NCI-H1092 treated with DMSO at 0.1 percent for 48 hours (cell line): ENCODE data around the gene DPM3.
"Not testable (repeated sequence)": the region's sequence is repeated elsewhere in the genome, so short reads cannot be mapped to it uniquely, and the experiment has no call there.

Source experiments
- DNase-seq: peaks from one replicate; lab custom pipeline; 2025; lab: John Stamatoyannopoulos, UW

DPM3 gene

GRCh38 chr1:155158991-155159390 is 18.7 kb upstream of the DPM3 start:
- DNase-seq, result no peak

DNA sequence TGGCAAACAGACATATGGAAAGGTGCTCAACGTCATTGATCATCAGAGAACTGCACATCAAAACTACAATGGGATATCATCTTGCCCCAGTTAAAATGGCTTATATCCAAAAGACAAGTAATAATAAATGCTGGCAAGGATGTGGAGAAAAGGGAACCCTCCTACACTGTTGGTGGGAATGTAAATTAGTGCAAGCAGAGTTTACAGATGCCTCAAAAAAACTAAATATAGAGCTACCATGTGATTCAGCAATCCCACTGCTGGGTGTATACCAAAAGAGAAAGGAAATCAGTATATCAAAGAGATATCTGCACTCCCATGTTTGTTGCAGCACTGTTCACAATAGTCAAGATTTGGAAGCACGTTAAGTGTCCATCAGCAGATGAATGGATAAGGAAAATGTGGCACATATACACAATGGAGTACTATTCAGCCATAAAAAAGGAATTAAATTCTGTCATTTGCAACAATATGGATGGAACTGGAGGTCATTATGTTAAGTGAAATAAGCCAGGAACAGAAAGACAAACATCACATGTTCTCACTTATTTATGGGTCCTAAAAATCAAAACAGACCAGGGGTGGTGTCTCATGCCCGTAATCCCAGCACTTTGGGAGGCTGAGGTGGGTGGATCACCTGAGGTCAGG is 15.8 kb upstream of the DPM3 start:
- not testable (repeated sequence) for DNase-seq

- no peak for DNase-seq
These were observed 5.2 kb upstream of the DPM3 start for GRCh38 chr1:155145491-155145890.

- no peak for DNase-seq
These were observed 1.4 kb upstream of the DPM3 start for GRCh38 chr1:155141749-155142148.

- no peak for DNase-seq
These were observed 261 bp upstream of the DPM3 start for GRCh38 chr1:155140630-155140953.

- no peak for DNase-seq
These were observed 3.0 kb downstream of the DPM3 start for GRCh38 chr1:155137154-155137949.

DNA sequence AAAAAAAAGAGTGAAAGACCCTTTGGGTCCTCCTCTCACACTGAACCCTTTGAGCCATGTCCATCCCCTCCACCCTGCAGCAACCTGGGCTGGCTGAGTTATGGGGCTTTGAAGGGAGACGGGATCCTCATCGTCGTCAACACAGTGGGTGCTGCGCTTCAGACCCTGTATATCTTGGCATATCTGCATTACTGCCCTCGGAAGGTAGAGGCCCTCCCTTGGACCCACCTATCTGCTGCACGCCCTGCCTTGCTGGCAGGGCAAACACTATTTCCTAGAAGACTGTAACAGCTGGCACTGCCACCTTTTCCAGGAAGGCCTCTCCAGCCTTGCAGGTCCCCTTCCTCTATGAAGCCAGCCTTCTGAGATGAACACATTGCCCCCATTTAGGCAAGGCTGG is 3.6 kb downstream of the DPM3 start:
- DNase-seq, result no peak

GRCh38 chr1:155135415-155136028 is 4.8 kb downstream of the DPM3 start, which contains the start of gene SLC50A1:
SLC50A1 (plus strand) TSS chr1:155135852; CDS start chr1:155135912, 60 bp downstream.
- peak; percentile 93 for DNase-seq

- DNase-seq, result peak; percentile 62
These were observed 5.4 kb downstream of the DPM3 start for GRCh38 chr1:155134880-155135414.

DNA sequence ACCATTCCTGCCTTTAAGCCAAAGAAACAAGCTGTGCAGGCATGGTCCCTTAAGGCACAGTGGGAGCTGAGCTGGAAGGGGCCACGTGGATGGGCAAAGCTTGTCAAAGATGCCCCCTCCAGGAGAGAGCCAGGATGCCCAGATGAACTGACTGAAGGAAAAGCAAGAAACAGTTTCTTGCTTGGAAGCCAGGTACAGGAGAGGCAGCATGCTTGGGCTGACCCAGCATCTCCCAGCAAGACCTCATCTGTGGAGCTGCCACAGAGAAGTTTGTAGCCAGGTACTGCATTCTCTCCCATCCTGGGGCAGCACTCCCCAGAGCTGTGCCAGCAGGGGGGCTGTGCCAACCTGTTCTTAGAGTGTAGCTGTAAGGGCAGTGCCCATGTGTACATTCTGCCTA is 6.0 kb downstream of the DPM3 start:
- no peak for DNase-seq

DNA sequence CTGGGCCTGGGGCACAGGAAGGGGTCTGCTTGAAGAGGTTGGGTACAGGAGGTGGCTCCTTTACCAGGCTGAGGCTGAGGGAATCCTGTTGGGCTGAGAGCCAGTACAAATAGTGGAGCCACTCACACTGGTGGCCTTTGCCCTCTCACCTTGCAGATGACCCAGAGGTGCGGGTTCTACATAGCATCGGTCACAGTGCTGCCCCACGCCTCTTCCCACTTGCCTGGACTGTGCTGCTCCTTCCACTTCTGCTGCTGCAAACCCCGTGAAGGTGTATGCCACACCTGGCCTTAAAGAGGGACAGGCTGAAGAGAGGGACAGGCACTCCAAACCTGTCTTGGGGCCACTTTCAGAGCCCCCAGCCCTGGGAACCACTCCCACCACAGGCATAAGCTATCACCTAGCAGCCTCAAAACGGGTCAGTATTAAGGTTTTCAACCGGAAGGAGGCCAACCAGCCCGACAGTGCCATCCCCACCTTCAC is 6.5 kb downstream of the DPM3 start:
- no peak for DNase-seq

DNA sequence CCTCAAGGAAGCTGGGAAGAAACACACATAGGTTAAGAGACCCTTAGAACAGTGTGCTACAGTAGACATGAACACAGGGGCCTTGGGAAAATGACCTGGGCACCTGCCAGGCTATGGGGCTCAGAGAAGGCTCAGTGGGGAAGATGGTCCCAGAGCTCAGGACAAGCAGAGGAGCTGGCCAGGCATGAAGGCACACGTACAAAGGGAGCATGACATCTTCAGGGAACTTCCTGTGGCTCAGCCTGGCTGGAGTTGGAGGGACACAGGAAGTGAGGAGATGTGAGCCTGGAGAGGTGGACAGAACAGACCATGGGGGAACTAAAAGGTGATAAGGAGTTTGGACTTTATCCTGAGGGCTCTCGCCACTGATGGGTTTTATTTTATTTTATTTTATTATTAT is 8.5 kb downstream of the DPM3 start:
- no peak for DNase-seq

DNA sequence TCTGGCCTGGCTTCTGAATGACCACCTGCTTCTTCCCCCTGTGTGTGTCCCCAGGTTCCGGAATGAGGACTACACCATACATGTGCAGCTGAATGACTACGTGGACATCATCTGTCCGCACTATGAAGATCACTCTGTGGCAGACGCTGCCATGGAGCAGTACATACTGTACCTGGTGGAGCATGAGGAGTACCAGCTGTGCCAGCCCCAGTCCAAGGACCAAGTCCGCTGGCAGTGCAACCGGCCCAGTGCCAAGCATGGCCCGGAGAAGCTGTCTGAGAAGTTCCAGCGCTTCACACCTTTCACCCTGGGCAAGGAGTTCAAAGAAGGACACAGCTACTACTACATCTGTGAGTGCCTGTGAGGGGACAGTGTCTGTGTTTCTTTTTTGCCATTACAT is 9.0 kb downstream of the DPM3 start:
- no peak for DNase-seq

GRCh38 chr1:155130272-155131006 is 9.9 kb downstream of the DPM3 start:
- DNase-seq, result no peak

DNA sequence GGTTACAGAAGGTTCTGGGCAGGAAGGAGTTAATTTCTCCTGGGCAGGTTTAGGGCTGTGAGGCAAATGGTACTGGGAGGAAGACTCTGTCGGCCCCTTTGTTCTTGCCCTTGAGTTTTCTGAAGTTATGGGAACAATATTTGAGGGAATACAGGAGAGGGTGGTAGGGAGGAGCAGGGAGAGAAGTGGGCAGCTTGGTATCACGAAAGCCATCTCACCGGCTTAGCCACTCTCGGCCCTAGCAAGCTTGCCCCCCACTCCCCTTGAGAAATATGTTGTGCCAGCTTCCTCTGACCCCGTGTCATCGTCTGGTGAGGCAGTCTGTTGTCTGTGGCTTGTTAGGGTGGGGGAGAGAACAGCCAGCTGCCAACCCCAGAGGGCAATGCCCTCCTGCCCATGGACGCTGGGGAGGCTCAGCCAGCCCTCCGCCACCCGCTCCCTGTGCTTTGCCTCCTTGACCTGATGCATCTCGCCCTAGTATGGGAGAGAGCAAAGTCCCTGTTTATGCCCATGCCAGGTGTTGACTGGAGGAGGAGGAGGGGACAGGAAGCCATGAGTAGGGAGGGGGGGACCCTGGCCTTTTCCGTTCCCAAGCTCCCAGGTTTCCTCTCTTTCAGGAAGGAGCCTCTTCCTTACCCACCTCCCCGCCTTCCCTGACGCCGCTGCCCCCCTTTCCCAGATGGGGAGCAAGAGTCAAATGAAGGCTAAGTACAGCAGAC is 11.4 kb downstream of the DPM3 start:
- no peak for DNase-seq

GRCh38 chr1:155127967-155128754 is 12.2 kb downstream of the DPM3 start:
- DNase-seq, result no peak

- DNase-seq, result no peak
These were observed 13.0 kb downstream of the DPM3 start, which contains the start of gene EFNA1 for GRCh38 chr1:155127105-155127966. EFNA1 (plus strand) TSS chr1:155127876; CDS start chr1:155127978, 102 bp downstream.

GRCh38 chr1:155126556-155127104 is 13.7 kb downstream of the DPM3 start:
- DNase-seq, result peak; percentile 49

- no peak for DNase-seq
These were observed 14.3 kb downstream of the DPM3 start for GRCh38 chr1:155125946-155126555.
